IPS-NIHi7 (cell line): ENCODE results near the gene HPSE2.
"Not testable (repeated sequence)": the region's sequence is repeated elsewhere in the genome, so short reads cannot be mapped to it uniquely, and the experiment has no call there.

Source experiments
- DNase-seq: peaks from one replicate; pipeline ENCODE4 v3.0.0; 2012; ENCODE audit warnings: mixed read lengths; ENCODE audit errors: extremely low spot score

Gene HPSE2

GRCh38 chr10:98502535-98502934 lies 733.1 kb downstream of the HPSE2 start:
- not testable (repeated sequence) for DNase-seq

DNA sequence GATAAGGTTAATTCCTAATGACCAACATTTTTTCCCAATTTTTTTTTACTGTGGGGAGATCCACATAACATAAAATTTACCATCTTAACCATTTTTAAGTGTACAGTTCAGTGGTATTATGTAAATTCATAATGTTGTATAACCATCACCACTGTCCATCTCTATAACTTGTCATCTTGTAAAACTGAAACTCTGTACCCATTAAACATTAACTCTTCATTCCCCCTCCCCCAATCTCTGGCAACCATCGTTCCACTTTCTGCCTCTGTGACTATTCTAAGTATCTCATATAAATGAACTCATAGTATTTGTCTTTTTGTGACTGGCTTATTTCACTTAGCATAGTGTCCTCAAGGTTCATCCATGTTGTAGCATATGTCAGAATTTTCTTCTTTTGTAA lies 742.9 kb downstream of the HPSE2 start:
- DNase-seq: no peak

DNA sequence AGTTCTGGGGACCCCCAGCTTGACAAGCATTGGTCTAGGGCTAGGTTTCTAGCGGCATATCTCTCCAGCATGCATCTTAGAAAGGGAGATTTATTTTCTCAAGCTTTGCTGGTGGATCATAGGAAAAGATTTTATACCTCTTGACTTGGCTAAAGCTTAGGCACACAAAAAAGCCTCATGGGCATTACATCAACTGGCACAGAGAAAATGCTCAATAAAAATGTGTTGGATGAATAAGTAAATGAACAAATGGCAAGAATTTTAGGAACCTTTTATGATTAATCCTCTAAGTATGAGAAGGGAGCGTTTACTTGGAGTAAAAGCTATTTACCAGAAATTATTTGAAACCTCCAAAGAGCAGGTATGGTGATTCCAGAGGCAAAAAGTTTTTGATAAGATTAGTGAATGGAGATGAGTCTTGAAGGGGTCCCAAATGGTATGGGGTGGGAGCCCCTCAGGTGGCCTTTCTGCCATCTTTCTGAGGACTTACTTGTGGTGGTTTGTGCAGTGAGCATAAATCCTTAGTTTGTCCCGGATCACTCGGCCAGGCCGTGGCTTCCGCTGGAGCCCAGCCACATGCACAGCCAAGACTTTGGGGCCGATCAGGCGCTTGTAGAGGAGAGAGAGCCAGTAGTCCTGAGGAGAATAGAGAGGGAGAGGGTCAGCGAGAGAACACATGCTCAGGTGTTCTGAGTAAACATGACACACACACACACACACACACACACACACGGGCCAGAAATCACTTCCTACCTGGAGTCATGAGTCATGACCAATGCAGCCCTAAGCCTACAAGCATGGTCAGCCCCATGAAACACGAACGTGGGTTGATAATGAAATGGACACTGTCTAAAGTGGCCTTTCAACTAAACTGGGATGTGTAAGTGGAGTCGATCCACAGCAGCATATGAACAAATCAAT lies 745.8 kb downstream of the HPSE2 start:
- no peak for DNase-seq

GRCh38 chr10:98488669-98489430 lies 746.8 kb downstream of the HPSE2 start:
- DNase-seq: no peak

DNA sequence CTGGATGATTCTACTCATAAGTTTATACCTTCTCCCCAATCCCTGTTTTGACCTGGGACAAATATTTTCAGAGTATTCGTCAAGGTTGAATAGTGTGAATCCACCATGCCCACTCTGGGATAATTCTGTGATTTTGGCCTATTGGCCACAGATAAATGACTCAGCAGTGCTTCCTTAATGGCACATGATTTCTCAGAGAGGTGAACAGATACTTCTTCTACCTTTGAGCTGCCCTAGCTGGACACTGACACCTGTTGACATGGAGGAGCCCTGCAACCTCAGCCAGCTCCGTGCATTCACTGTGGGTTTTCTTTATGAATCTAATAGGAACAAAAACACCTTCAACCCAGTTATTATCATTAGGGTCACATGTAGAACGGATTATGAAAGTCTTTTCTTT lies 748.0 kb downstream of the HPSE2 start:
- no peak for DNase-seq

DNA sequence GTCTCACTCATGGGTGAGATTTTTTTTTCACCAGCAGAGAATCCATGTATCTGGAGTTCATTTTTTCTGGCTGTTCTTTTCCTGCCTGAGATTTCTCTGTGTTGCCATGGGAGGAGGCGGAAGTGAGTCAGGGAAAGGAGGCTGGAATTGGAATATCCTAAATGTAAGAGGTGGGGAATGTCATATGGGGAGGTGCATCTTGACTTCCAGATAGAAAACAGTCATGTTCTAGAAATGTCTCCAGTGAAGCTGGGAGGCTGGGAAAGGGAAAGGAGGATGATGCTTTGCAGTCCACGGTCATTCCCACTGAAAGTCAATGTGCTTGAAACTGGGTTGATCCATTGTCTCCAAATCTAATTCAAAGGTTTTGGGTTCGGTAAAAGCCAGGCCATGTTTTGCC lies 749.2 kb downstream of the HPSE2 start:
- DNase-seq: no peak

DNA sequence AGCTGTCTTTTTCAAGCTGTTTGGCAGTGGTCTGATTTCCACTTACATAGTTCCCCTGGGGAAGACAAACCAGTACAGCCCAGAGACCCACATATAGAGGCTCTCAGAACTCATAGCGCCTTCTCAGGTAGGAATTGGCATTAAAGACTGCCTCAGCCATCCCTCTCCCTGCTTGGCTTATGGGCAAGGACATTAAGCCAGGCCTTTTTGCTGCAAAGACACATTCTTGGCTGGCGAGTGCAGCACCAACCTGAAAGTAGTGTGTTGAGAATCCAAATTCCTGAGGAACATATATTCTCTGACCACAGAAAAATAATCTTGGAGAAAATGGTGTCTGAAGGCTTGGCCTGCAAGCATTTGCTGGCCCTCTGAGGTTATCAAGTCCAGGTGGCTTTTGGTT lies 749.7 kb downstream of the HPSE2 start:
- no peak for DNase-seq

- no peak for DNase-seq
Observed at GRCh38 chr10:98483658-98484057, 752.0 kb downstream of the HPSE2 start.

- no peak for DNase-seq
Observed at GRCh38 chr10:98482096-98482495, 753.6 kb downstream of the HPSE2 start.

GRCh38 chr10:98481404-98481945 lies 754.2 kb downstream of the HPSE2 start:
- no peak for DNase-seq

- no peak for DNase-seq
Observed at GRCh38 chr10:98478430-98479222, 757.0 kb downstream of the HPSE2 start.

- no peak for DNase-seq
Observed at GRCh38 chr10:98477861-98478260, 757.8 kb downstream of the HPSE2 start.

DNA sequence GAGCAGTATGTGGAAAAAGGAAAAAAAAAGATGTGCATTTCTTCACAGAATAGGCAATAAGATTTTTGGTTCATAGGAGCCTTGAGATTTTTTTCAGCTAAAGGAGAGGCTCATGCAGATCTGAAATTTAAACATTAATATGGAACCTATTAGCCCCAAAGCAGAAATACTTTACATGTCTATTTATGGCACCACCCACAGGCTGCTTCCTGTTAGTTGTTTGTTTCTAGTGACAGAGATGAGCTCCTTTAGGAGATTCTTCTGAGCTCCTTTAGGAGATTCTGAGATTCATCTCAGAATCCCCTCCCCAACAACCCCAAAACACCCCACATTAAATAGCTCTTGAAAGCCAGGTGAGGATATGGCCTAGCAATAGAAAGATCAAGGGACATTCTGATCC lies 761.0 kb downstream of the HPSE2 start:
- DNase-seq: no peak

DNA sequence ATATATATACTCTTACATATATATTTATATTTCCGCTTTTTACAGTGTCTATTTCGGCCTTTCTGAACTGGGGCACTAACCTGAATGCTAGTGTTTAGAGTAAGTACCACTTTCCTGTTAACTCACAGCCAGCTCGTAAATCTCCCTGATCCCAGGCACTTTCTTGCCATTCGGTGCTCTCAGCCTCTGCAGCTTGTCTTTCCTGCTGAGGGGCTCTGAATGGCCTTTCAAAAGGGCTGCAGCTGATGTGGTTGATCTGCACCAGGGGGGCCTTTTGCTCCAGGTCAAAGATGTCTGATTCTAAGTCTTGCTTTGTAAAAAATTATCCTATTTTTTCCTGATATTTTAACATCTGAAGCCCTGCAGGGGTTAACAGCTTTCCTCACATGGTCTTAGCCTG lies 763.5 kb downstream of the HPSE2 start:
- no peak for DNase-seq

DNA sequence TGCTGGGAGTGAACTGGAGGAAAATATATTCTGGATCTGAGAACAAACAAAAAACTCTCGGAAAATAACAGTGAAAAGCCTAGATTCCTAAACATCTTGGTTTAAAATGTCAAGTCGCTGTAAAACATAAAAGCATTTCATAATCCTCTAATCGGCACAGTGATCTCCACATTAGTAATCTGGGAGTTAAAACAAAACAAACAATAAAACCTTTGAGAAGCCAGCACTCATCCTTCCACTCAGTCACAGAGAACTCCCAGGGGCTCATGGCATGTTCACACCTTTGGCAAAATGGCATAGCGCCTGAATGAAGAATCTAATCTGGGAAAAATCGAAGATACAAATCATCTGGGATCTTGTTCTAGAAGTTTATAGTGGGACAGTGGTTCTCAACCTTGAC lies 764.8 kb downstream of the HPSE2 start:
- no peak for DNase-seq

GRCh38 chr10:98469001-98469931 lies 766.4 kb downstream of the HPSE2 start:
- DNase-seq: no peak

DNA sequence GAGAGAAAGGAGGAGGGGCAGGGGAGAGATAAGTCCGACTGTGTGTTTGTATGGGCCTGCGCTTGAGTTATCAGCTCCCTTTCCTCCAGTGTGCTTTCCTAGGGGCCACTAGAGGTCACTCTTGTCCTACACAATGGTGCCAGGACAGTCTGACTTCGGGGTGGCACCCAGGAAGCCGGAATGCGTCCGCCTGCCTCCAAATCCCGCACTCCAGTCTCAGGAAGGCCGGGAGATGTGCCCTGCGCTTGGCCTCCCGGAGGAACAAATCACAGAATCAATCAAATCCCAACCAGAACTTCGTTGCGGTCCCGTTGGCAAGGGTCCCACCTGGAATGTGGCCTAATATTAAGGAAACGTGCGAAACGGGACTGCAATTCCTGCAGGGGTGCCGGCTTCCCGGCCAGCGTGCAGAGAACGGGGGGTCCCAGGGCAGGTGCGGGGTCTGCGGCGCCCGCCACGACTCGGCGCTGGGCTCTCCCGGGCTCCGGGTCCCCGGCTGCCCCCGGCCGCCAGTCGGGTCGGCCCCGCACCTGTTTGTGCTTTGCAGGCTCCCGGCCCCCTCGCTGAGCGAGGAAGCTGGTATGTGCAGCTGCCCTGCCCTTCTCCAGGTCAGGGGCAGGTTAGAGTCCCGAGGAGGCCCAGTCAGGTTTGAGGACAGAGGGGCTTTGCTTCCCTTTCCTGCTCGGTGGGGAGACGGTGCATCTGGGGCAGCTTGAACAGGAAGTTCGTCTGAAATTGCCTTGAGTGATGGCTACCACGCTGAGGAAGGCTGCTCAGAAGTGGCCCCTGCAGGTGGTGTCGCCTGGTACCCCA lies 767.9 kb downstream of the HPSE2 start:
- peak; percentile 88 for DNase-seq

- DNase-seq: no peak
Observed at GRCh38 chr10:98466861-98467505, 768.7 kb downstream of the HPSE2 start.

GRCh38 chr10:98465866-98466265 lies 769.8 kb downstream of the HPSE2 start:
- DNase-seq: no peak
